Activated naive CD4-positive, alpha-beta T cell treated with anti-CD3 and anti-CD28 coated beads, Interleukin-2, amount 10 ng/mL, durations not matched to agents 7 days and 5 days (primary cell): ENCODE data around the gene ASIC2.

ENCODE experiments used
- CTCF ChIA-PET: fragments of 350-600 bp; sonication (Branson Sonifier 250); formaldehyde crosslinking; loops from one replicate; lab custom pipeline; 2021; ENCODE audit warnings: antibody characterized with exemption; lab: Charles Lee
- DNase-seq: peaks from one replicate; pipeline ENCODE4 v3.0.0-alpha.2; 2020
- H3K27ac Mint-ChIP-seq: one replicate; pipeline ENCODE4 v1.8.0; 2021; ENCODE audit warnings: mild to moderate bottlenecking, moderate library complexity, mixed read lengths
- H3K27me3 Mint-ChIP-seq: one replicate; pipeline ENCODE4 v1.8.0; 2021; ENCODE audit warnings: mild to moderate bottlenecking, mixed read lengths
- H3K36me3 Mint-ChIP-seq: one replicate; pipeline ENCODE4 v1.8.0; 2021; ENCODE audit warnings: mixed read lengths
- H3K4me1 Mint-ChIP-seq: one replicate; pipeline ENCODE4 v1.8.0; 2021; ENCODE audit warnings: mixed read lengths
- H3K4me3 Mint-ChIP-seq: one replicate; pipeline ENCODE4 v1.8.0; 2021; ENCODE audit warnings: mild to moderate bottlenecking, moderate library complexity, mixed read lengths
- H3K9me3 Mint-ChIP-seq: one replicate; pipeline ENCODE4 v1.8.0; 2021; ENCODE audit warnings: mixed read lengths

The ASIC2 gene

GRCh38 chr17:33039874-33040273 is 253.2 kb downstream of the ASIC2 start:
- H3K27ac Mint-ChIP-seq = no peak overlapping the region
- no peaks in the 10 kb centered on the region for H3K4me1 Mint-ChIP-seq
- H3K9me3 Mint-ChIP-seq = no peaks in the 10 kb centered on the region
- CTCF ChIA-PET = no interaction called here
- no peaks in the 10 kb centered on the region for H3K27me3 Mint-ChIP-seq
- H3K4me3 Mint-ChIP-seq = no peak overlapping the region
- H3K36me3 Mint-ChIP-seq = no peaks in the 10 kb centered on the region
- DNase-seq = no peak

- CTCF ChIA-PET = interaction anchor here (0.7 to 1.4 kb wide), 4 partner anchors 11 to 18 kb away, joined by 3 to 4 read pairs (median 3); no protein-coding TSS in a partner anchor
- H3K9me3 Mint-ChIP-seq = no peaks in the 10 kb centered on the region
- no peaks in the 10 kb centered on the region for H3K4me1 Mint-ChIP-seq
- DNase-seq = peak; percentile 40
- no peaks in the 10 kb centered on the region for H3K36me3 Mint-ChIP-seq
- peaks cover 9% of the 10 kb centered on the region for H3K27me3 Mint-ChIP-seq
- H3K27ac Mint-ChIP-seq = no peak overlapping the region
- no peak overlapping the region for H3K4me3 Mint-ChIP-seq
Measured at GRCh38 chr17:33038740-33039139, 254.4 kb downstream of the ASIC2 start.

- Mint-ChIP-seq H3K27ac (no peak overlapping the region), H3K4me3 (no peak overlapping the region), H3K36me3 (no peaks in the 10 kb centered on the region), H3K4me1 (no peaks in the 10 kb centered on the region), H3K9me3 (no peaks in the 10 kb centered on the region), H3K27me3 (peaks cover 13% of the 10 kb centered on the region)
- CTCF ChIA-PET = no interaction called here
- no peak for DNase-seq
Measured at GRCh38 chr17:33033176-33033575, 259.9 kb downstream of the ASIC2 start.

- H3K9me3 Mint-ChIP-seq = no peaks in the 10 kb centered on the region
- H3K4me1 Mint-ChIP-seq = no peaks in the 10 kb centered on the region
- H3K36me3 Mint-ChIP-seq = no peaks in the 10 kb centered on the region
- no peak overlapping the region for H3K4me3 Mint-ChIP-seq
- H3K27ac Mint-ChIP-seq = no peak overlapping the region
- CTCF ChIA-PET = interaction anchor here (1.4 kb wide), 1 partner anchor 9 kb away, joined by 3 read pairs; no protein-coding TSS in a partner anchor
- DNase-seq = no peak
- peaks cover 20% of the 10 kb centered on the region for H3K27me3 Mint-ChIP-seq
Measured at GRCh38 chr17:33028778-33029177, 264.3 kb downstream of the ASIC2 start.

- Mint-ChIP-seq H3K9me3 (no peaks in the 10 kb centered on the region), H3K4me3 (no peak overlapping the region), H3K27me3 (peaks cover 16% of the 10 kb centered on the region), H3K36me3 (no peaks in the 10 kb centered on the region), H3K27ac (no peak overlapping the region), H3K4me1 (no peaks in the 10 kb centered on the region)
- CTCF ChIA-PET = interaction anchor here (1.4 kb wide), 1 partner anchor 10 kb away, joined by 3 read pairs; no protein-coding TSS in a partner anchor
- DNase-seq = no peak
Measured at GRCh38 chr17:33028061-33028460, 265.0 kb downstream of the ASIC2 start.

- Mint-ChIP-seq H3K4me1 (no peaks in the 10 kb centered on the region), H3K27ac (no peak overlapping the region), H3K36me3 (no peaks in the 10 kb centered on the region), H3K4me3 (no peak overlapping the region), H3K9me3 (no peaks in the 10 kb centered on the region), H3K27me3 (peaks cover 23% of the 10 kb centered on the region)
- no peak for DNase-seq
- CTCF ChIA-PET = no interaction called here
Measured at GRCh38 chr17:33024688-33025486, 268.2 kb downstream of the ASIC2 start.

- H3K36me3 Mint-ChIP-seq = no peaks in the 10 kb centered on the region
- H3K4me3 Mint-ChIP-seq = no peak overlapping the region
- no peaks in the 10 kb centered on the region for H3K9me3 Mint-ChIP-seq
- H3K27me3 Mint-ChIP-seq = peaks cover 23% of the 10 kb centered on the region
- no peaks in the 10 kb centered on the region for H3K4me1 Mint-ChIP-seq
- CTCF ChIA-PET = interaction anchor here (1.4 kb wide), 1 partner anchor 15 kb away, joined by 4 read pairs; no protein-coding TSS in a partner anchor
- DNase-seq = no peak
- no peak overlapping the region for H3K27ac Mint-ChIP-seq
Measured at GRCh38 chr17:33023790-33024189, 269.3 kb downstream of the ASIC2 start.

- no peak for DNase-seq
- H3K27me3 Mint-ChIP-seq = peaks cover 22% of the 10 kb centered on the region
- CTCF ChIA-PET = no interaction called here
- H3K4me1 Mint-ChIP-seq = no peaks in the 10 kb centered on the region
- no peaks in the 10 kb centered on the region for H3K36me3 Mint-ChIP-seq
- no peaks in the 10 kb centered on the region for H3K9me3 Mint-ChIP-seq
- no peak overlapping the region for H3K27ac Mint-ChIP-seq
- no peak overlapping the region for H3K4me3 Mint-ChIP-seq
Measured at GRCh38 chr17:33021731-33022408, 271.2 kb downstream of the ASIC2 start.

GRCh38 chr17:33019161-33019890 is 273.8 kb downstream of the ASIC2 start:
- H3K4me1 Mint-ChIP-seq = no peaks in the 10 kb centered on the region
- CTCF ChIA-PET = interaction anchor here (1.0 kb wide), 1 partner anchor 19 kb away, joined by 3 read pairs; no protein-coding TSS in a partner anchor
- peaks cover 11% of the 10 kb centered on the region for H3K27me3 Mint-ChIP-seq
- H3K27ac Mint-ChIP-seq = no peak overlapping the region
- no peaks in the 10 kb centered on the region for H3K9me3 Mint-ChIP-seq
- H3K36me3 Mint-ChIP-seq = no peaks in the 10 kb centered on the region
- DNase-seq = no peak
- H3K4me3 Mint-ChIP-seq = no peak overlapping the region

- Mint-ChIP-seq H3K9me3 (no peaks in the 10 kb centered on the region), H3K36me3 (no peaks in the 10 kb centered on the region), H3K27ac (no peak overlapping the region), H3K27me3 (peaks cover 10% of the 10 kb centered on the region), H3K4me1 (no peaks in the 10 kb centered on the region), H3K4me3 (no peak overlapping the region)
- DNase-seq = no peak
- CTCF ChIA-PET = no interaction called here
Measured at GRCh38 chr17:33017366-33017765, 275.7 kb downstream of the ASIC2 start.

GRCh38 chr17:33016920-33017319 is 276.2 kb downstream of the ASIC2 start:
- no peak for DNase-seq
- H3K27me3 Mint-ChIP-seq = peaks cover 10% of the 10 kb centered on the region
- H3K9me3 Mint-ChIP-seq = no peaks in the 10 kb centered on the region
- H3K27ac Mint-ChIP-seq = no peak overlapping the region
- no peaks in the 10 kb centered on the region for H3K4me1 Mint-ChIP-seq
- CTCF ChIA-PET = no interaction called here
- H3K36me3 Mint-ChIP-seq = no peaks in the 10 kb centered on the region
- no peak overlapping the region for H3K4me3 Mint-ChIP-seq

GRCh38 chr17:33015716-33016346 is 277.3 kb downstream of the ASIC2 start:
- no peaks in the 10 kb centered on the region for H3K4me1 Mint-ChIP-seq
- H3K4me3 Mint-ChIP-seq = no peak overlapping the region
- H3K9me3 Mint-ChIP-seq = no peaks in the 10 kb centered on the region
- H3K36me3 Mint-ChIP-seq = no peaks in the 10 kb centered on the region
- H3K27me3 Mint-ChIP-seq = peaks cover 9% of the 10 kb centered on the region
- no peak overlapping the region for H3K27ac Mint-ChIP-seq
- DNase-seq = no peak
- CTCF ChIA-PET = no interaction called here

- Mint-ChIP-seq H3K36me3 (no peaks in the 10 kb centered on the region), H3K4me3 (no peak overlapping the region), H3K4me1 (no peaks in the 10 kb centered on the region), H3K27ac (no peak overlapping the region), H3K9me3 (no peaks in the 10 kb centered on the region), H3K27me3 (peaks cover 3% of the 10 kb centered on the region)
- DNase-seq = no peak
- CTCF ChIA-PET = no interaction called here
Measured at GRCh38 chr17:33014751-33015150, 278.3 kb downstream of the ASIC2 start.
